HepG2 (cell line): ENCODE data around the gene COX6B1. TPM values are rescaled to one million over a fixed set of nuclear protein-coding genes. Genes with fewer than 3 reads are reported as not detected.
A peak's percentile ranks its signal among the peaks of the same experiment; 100 is the strongest.

Experiments used
- EEA1 ChIP-seq: sonication (generic); formaldehyde crosslinking; IDR thresholded peaks from 2 replicates; pipeline ENCODE4 v1.5.1; 2020; ENCODE audit warnings: mild to moderate bottlenecking, missing genetic modification reagents, borderline replicate concordance
- EZH2 ChIP-seq: conservative IDR thresholded peaks from 2 replicates; pipeline ENCODE4 v1.6.1; 2012; ENCODE audit warnings: mild to moderate bottlenecking, low read depth, low read length, moderate library complexity
- FOXA3 ChIP-seq: IDR thresholded peaks from 2 replicates; pipeline ENCODE4 v1.6.1; 2016; ENCODE audit warnings: missing genetic modification reagents, missing compliant biosample characterization
- FOXK2 ChIP-seq: fragments of 450-650 bp; IDR thresholded peaks from 2 replicates; pipeline ENCODE4 v1.6.1; 2016
- HHEX ChIP-seq: IDR thresholded peaks from 2 replicates; pipeline ENCODE4 v1.6.1; 2016; ENCODE audit warnings: control low read depth
- ISL2 ChIP-seq: sonication (generic); formaldehyde crosslinking; IDR thresholded peaks from 2 replicates; pipeline ENCODE4 v1.5.0; 2020; ENCODE audit warnings: missing genetic modification reagents
- ISX ChIP-seq: sonication (generic); formaldehyde crosslinking; conservative IDR thresholded peaks from 2 replicates; pipeline ENCODE4 v1.5.0; 2020; ENCODE audit warnings: missing genetic modification reagents
- KLF15 ChIP-seq: sonication (generic); formaldehyde crosslinking; IDR thresholded peaks from 2 replicates; pipeline ENCODE4 v1.8.1; 2023; ENCODE audit warnings: borderline replicate concordance, mild to moderate bottlenecking, inconsistent platforms, missing genetic modification reagents, mixed read lengths
- NCOA5 ChIP-seq: sonication (generic); formaldehyde crosslinking; IDR thresholded peaks from 2 replicates; pipeline ENCODE4 v1.4.0; 2020; ENCODE audit warnings: missing genetic modification reagents
- NFATC3 ChIP-seq: sonication (generic); formaldehyde crosslinking; IDR thresholded peaks from 2 replicates; pipeline ENCODE4 v1.5.1; 2020; ENCODE audit warnings: mild to moderate bottlenecking, missing genetic modification reagents
- RCOR2 ChIP-seq: IDR thresholded peaks from 2 replicates; pipeline ENCODE4 v1.6.1; 2016; ENCODE audit warnings: missing biosample characterization, missing genetic modification reagents
- RORA ChIP-seq: sonication (generic); formaldehyde crosslinking; IDR thresholded peaks from 2 replicates; pipeline ENCODE4 v1.5.0; 2020; ENCODE audit warnings: mild to moderate bottlenecking, missing genetic modification reagents, moderate library complexity
- SP140L ChIP-seq: sonication (generic); formaldehyde crosslinking; IDR thresholded peaks from 2 replicates; pipeline ENCODE4 v1.4.0; 2020; ENCODE audit warnings: missing genetic modification reagents, borderline replicate concordance
- TBL1XR1 ChIP-seq: fragments of 150-350 bp; IDR thresholded peaks from 2 replicates; pipeline ENCODE4 v1.6.1; 2014; ENCODE audit warnings: borderline replicate concordance, low read length; ENCODE audit not compliant: partially characterized antibody
- ZFP1 ChIP-seq: IDR thresholded peaks from 2 replicates; pipeline ENCODE4 v1.6.1; 2016
- ZIK1 ChIP-seq: sonication (generic); formaldehyde crosslinking; IDR thresholded peaks from 2 replicates; pipeline ENCODE4 v1.5.0; 2020; ENCODE audit warnings: mild to moderate bottlenecking, low read depth, missing genetic modification reagents, borderline replicate concordance
- ZNF20 ChIP-seq: sonication (generic); formaldehyde crosslinking; IDR thresholded peaks from 2 replicates; pipeline ENCODE4 v1.4.0; 2020; ENCODE audit warnings: mild to moderate bottlenecking, moderate library complexity, missing genetic modification reagents
- ZNF234 ChIP-seq: sonication (generic); formaldehyde crosslinking; conservative IDR thresholded peaks from 2 replicates; pipeline ENCODE4 v1.5.1; 2020; ENCODE audit warnings: mild to moderate bottlenecking, missing genetic modification reagents
- ZNF263 ChIP-seq: sonication (generic); formaldehyde crosslinking; IDR thresholded peaks from 2 replicates; pipeline ENCODE4 v1.4.0; 2020; ENCODE audit warnings: missing genetic modification reagents
- ZNF496 ChIP-seq: sonication (generic); formaldehyde crosslinking; IDR thresholded peaks from 2 replicates; pipeline ENCODE4 v1.8.1; 2023; ENCODE audit warnings: mild to moderate bottlenecking, moderate library complexity, missing genetic modification reagents; ENCODE audit not compliant: insufficient replicate concordance
- polyA plus RNA-seq, 8 experiments: library from polyadenylated mRNA; depleted of rRNA in 3 of 8; stranded (reverse) in 7 of 8; unstranded in 1 of 8; fragments of >200 nt; fragmentation: Illumina TruSeq in 4 of 8; extraction: Trizol in 4 of 8; gene quantifications; 2 replicates each; pipeline versions ENCODE4 v1.2.1 to v1.2.3, GENCODE V29; 2011 to 2016; ENCODE audit warnings: low read depth in 4 of 8, missing spikeins in 1 of 8, mixed read lengths in 1 of 8; ENCODE audit not compliant: insufficient read depth in 1 of 8
- total RNA-seq, 5 experiments: library from RNA; depleted of rRNA; stranded (reverse); fragments of >200 nt; fragmentation: Illumina TruSeq; extraction: Trizol; gene quantifications; 2 replicates each; pipeline ENCODE4 v1.2.3, GENCODE V29; 2016; ENCODE audit warnings: low read depth in 1 of 5
- TF ChIP-seq, protein P1 (sequence below): sonication (generic); formaldehyde crosslinking; IDR thresholded peaks from 2 replicates; pipeline ENCODE4; 2020; ENCODE audit warnings: missing genetic modification reagents, mild to moderate bottlenecking, borderline replicate concordance
- TF ChIP-seq, protein P2 (sequence below): sonication (generic); formaldehyde crosslinking; IDR thresholded peaks from 2 replicates; pipeline ENCODE4 v1.8.0; 2022; ENCODE audit warnings: mild to moderate bottlenecking, missing genetic modification reagents; ENCODE audit not compliant: insufficient replicate concordance
- TF ChIP-seq, protein P3 (sequence below): sonication (generic); formaldehyde crosslinking; IDR thresholded peaks from 2 replicates; pipeline ENCODE4 v1.4.0; 2020; ENCODE audit warnings: missing genetic modification reagents

Gene COX6B1
- total and polyA plus RNA-seq, 2 of the 13 experiments (the other 11 are each of a cell fraction or from before 2014, with no cell fraction given): 481 to 487 TPM

DNA sequence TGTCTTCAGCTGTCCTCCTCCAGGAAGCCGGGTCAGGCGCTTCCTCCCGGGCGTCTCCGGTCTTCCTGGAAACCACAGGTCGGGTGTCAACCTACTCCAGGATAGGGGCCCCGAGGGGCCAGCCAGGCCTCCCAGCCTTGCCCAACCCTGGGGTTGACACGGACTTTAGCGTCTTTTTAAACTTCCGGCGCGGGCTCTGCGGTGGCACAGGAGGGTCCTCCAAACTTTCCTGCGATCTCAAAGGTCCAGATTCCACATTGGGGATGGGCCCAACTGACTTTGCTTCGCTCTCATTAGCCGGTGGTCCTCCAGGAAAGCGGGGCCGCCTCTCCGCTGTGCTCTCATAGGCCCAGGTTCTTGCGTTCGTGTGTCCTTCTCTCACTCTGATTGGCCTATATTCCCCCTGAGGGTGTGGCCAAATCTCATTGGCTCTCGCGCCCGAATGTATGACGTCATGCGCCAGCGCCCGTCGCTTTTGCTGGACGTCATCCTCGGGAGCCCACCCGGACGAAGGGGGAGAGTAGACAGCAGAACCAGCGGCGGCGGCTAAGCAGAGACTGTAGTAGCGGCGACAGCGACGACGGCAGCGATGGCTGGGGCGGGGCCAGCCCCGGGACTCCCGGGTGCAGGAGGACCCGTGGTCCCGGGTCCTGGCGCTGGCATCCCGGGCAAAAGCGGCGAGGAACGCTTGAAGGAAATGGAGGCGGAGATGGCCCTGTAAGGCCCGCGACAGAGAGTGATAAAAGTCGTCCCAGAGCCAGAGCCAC, 19.4 kb upstream of the COX6B1 start, which contains the start of gene RBM42 (continued):
- TF ChIP-seq ZNF234 (CRISPR knock-in tag) (0 out of 2 replicates have a peak, but pooled peaks have one; percentile 2), ZFP1 (CRISPR knock-in tag) (peak; percentile 61; the same call in 1 of the 2 replicates), TBL1XR1 (peak; percentile 83), ZIK1 (CRISPR knock-in tag) (no peak), HHEX (CRISPR knock-in tag) (peak; percentile 44; the same call in 1 of the 2 replicates), KLF15 (CRISPR knock-in tag) (no peak), FOXK2 (no peak), FOXA3 (CRISPR knock-in tag) (0 out of 2 replicates have a peak, but pooled peaks have one; percentile 33), NCOA5 (CRISPR knock-in tag) (no peak), EZH2 (no peak), SP140L (CRISPR knock-in tag) (no peak), RORA (CRISPR knock-in tag) (no peak), ISX (peak; percentile 89; the same call in 1 of the 2 replicates), ZNF20 (no peak), ZNF496 (CRISPR knock-in tag) (no peak), EEA1 (CRISPR knock-in tag) (no peak), ISL2 (CRISPR knock-in tag) (peak; percentile 48; the same call in 1 of the 2 replicates), RCOR2 (CRISPR knock-in tag) (no peak), ZNF263 (CRISPR knock-in tag) (peak; percentile 86), NFATC3 (CRISPR knock-in tag) (no peak)
- TF ChIP-seq, protein P1, sequence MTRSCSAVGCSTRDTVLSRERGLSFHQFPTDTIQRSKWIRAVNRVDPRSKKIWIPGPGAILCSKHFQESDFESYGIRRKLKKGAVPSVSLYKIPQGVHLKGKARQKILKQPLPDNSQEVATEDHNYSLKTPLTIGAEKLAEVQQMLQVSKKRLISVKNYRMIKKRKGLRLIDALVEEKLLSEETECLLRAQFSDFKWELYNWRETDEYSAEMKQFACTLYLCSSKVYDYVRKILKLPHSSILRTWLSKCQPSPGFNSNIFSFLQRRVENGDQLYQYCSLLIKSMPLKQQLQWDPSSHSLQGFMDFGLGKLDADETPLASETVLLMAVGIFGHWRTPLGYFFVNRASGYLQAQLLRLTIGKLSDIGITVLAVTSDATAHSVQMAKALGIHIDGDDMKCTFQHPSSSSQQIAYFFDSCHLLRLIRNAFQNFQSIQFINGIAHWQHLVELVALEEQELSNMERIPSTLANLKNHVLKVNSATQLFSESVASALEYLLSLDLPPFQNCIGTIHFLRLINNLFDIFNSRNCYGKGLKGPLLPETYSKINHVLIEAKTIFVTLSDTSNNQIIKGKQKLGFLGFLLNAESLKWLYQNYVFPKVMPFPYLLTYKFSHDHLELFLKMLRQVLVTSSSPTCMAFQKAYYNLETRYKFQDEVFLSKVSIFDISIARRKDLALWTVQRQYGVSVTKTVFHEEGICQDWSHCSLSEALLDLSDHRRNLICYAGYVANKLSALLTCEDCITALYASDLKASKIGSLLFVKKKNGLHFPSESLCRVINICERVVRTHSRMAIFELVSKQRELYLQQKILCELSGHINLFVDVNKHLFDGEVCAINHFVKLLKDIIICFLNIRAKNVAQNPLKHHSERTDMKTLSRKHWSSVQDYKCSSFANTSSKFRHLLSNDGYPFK (CRISPR knock-in tag): peak; percentile 74
- TF ChIP-seq, protein P2, sequence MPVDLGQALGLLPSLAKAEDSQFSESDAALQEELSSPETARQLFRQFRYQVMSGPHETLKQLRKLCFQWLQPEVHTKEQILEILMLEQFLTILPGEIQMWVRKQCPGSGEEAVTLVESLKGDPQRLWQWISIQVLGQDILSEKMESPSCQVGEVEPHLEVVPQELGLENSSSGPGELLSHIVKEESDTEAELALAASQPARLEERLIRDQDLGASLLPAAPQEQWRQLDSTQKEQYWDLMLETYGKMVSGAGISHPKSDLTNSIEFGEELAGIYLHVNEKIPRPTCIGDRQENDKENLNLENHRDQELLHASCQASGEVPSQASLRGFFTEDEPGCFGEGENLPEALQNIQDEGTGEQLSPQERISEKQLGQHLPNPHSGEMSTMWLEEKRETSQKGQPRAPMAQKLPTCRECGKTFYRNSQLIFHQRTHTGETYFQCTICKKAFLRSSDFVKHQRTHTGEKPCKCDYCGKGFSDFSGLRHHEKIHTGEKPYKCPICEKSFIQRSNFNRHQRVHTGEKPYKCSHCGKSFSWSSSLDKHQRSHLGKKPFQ (CRISPR knock-in tag): peak; percentile 49
- TF ChIP-seq, protein P3, sequence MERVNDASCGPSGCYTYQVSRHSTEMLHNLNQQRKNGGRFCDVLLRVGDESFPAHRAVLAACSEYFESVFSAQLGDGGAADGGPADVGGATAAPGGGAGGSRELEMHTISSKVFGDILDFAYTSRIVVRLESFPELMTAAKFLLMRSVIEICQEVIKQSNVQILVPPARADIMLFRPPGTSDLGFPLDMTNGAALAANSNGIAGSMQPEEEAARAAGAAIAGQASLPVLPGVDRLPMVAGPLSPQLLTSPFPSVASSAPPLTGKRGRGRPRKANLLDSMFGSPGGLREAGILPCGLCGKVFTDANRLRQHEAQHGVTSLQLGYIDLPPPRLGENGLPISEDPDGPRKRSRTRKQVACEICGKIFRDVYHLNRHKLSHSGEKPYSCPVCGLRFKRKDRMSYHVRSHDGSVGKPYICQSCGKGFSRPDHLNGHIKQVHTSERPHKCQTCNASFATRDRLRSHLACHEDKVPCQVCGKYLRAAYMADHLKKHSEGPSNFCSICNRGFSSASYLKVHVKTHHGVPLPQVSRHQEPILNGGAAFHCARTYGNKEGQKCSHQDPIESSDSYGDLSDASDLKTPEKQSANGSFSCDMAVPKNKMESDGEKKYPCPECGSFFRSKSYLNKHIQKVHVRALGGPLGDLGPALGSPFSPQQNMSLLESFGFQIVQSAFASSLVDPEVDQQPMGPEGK: peak; percentile 75
